HCEC 1CT (cell line): ENCODE measurements around the gene JADE1.

Source experiments
- DNase-seq: peaks from one replicate; pipeline ENCODE4 v3.0.0-alpha.2; 2017

Gene JADE1

GRCh38 chr4:128810871-128811570, 1.5 kb downstream of the JADE1 start:
- DNase-seq, result peak; percentile 64

- DNase-seq, result peak; percentile 86
These were observed 2.3 kb downstream of the JADE1 start for GRCh38 chr4:128811571-128812441.

- peak; percentile 65 for DNase-seq
These were observed 3.1 kb downstream of the JADE1 start for GRCh38 chr4:128812442-128813235.

- DNase-seq, result no peak
These were observed 4.5 kb downstream of the JADE1 start for GRCh38 chr4:128813965-128814364.

- DNase-seq, result no peak
These were observed 8.9 kb downstream of the JADE1 start for GRCh38 chr4:128818442-128818841.

- no peak for DNase-seq
These were observed 9.7 kb downstream of the JADE1 start for GRCh38 chr4:128819082-128819742.

- DNase-seq, result no peak
These were observed 11.2 kb downstream of the JADE1 start for GRCh38 chr4:128820671-128821070.

GRCh38 chr4:128821151-128821550, 11.7 kb downstream of the JADE1 start:
- no peak for DNase-seq

GRCh38 chr4:128823025-128823661, 13.6 kb downstream of the JADE1 start:
- DNase-seq, result peak; percentile 94

GRCh38 chr4:128825226-128825625, 15.7 kb downstream of the JADE1 start:
- DNase-seq, result peak; percentile 17

GRCh38 chr4:128827296-128827695, 17.8 kb downstream of the JADE1 start:
- no peak for DNase-seq

GRCh38 chr4:128830906-128831503, 21.5 kb downstream of the JADE1 start:
- no peak for DNase-seq

- DNase-seq, result no peak
These were observed 22.2 kb downstream of the JADE1 start for GRCh38 chr4:128831531-128832242.

GRCh38 chr4:128832243-128832625, 22.7 kb downstream of the JADE1 start:
- no peak for DNase-seq

- DNase-seq, result no peak
These were observed 26.2 kb downstream of the JADE1 start for GRCh38 chr4:128835498-128836222.

GRCh38 chr4:128837198-128837597, 27.7 kb downstream of the JADE1 start:
- DNase-seq, result no peak

GRCh38 chr4:128837679-128838078, 28.2 kb downstream of the JADE1 start:
- DNase-seq, result no peak

GRCh38 chr4:128840711-128841318, 31.3 kb downstream of the JADE1 start:
- no peak for DNase-seq

- DNase-seq, result no peak
These were observed 31.9 kb downstream of the JADE1 start for GRCh38 chr4:128841402-128841801.

GRCh38 chr4:128844931-128845330, 35.4 kb downstream of the JADE1 start:
- no peak for DNase-seq
